ENCODE results near the gene CEP170.

DNA sequence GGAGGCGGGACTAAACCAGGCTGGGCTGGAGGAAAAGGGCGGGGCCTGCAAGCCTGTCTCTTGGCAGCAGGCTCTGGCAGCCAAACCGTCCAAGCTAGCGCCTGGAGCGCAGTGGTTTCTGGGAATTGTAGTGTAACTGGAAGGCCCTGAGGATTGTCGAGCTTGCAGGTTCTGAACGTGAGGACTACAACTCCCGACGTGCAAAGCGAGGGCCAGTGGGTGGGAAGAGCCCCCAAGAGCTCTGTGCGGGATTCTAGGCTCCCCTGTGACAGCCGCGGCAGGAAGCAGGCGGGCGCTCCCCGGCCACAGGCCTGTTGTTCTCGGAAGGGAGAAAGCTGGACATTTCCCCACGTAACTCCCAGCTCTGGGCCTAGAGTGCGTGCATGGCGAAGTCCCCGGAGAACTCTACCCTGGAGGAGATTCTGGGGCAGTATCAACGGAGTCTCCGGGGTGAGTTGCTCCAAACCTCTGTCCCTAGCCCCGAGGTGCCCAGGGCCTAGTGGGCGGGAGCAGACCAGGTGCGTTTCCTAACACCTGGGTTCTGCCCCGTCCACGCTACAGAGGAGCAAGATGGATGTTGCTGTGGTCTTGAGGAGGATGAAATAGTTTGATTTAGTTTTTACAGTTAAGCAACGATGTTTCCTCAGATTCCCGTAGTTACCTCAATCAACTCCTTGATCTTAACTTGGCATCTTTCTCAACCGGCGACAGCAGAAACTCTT lies 871 bp upstream of the CEP170 start, which contains the start of gene SDCCAG8:
- TF ChIP-seq, protein P1, sequence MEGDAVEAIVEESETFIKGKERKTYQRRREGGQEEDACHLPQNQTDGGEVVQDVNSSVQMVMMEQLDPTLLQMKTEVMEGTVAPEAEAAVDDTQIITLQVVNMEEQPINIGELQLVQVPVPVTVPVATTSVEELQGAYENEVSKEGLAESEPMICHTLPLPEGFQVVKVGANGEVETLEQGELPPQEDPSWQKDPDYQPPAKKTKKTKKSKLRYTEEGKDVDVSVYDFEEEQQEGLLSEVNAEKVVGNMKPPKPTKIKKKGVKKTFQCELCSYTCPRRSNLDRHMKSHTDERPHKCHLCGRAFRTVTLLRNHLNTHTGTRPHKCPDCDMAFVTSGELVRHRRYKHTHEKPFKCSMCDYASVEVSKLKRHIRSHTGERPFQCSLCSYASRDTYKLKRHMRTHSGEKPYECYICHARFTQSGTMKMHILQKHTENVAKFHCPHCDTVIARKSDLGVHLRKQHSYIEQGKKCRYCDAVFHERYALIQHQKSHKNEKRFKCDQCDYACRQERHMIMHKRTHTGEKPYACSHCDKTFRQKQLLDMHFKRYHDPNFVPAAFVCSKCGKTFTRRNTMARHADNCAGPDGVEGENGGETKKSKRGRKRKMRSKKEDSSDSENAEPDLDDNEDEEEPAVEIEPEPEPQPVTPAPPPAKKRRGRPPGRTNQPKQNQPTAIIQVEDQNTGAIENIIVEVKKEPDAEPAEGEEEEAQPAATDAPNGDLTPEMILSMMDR (conservative IDR thresholded peaks at IDR 0.05; ENCODE audit: low read depth, low read length): no peak
- TF ChIP-seq EZH2 (IDR thresholded peaks at IDR 0.05; ENCODE audit: borderline replicate concordance, low read depth, low read length, poor library complexity, severe bottlenecking): no peak
